ENCODE measurements around the gene HLCS. TPM values are rescaled to one million over a fixed set of nuclear protein-coding genes. Genes with fewer than 3 reads are reported as not detected.

HLCS gene
- total and polyA plus RNA-seq, 5 experiments from 2014 or later, result 6.2 to 13.4 (median 12.3) TPM

DNA sequence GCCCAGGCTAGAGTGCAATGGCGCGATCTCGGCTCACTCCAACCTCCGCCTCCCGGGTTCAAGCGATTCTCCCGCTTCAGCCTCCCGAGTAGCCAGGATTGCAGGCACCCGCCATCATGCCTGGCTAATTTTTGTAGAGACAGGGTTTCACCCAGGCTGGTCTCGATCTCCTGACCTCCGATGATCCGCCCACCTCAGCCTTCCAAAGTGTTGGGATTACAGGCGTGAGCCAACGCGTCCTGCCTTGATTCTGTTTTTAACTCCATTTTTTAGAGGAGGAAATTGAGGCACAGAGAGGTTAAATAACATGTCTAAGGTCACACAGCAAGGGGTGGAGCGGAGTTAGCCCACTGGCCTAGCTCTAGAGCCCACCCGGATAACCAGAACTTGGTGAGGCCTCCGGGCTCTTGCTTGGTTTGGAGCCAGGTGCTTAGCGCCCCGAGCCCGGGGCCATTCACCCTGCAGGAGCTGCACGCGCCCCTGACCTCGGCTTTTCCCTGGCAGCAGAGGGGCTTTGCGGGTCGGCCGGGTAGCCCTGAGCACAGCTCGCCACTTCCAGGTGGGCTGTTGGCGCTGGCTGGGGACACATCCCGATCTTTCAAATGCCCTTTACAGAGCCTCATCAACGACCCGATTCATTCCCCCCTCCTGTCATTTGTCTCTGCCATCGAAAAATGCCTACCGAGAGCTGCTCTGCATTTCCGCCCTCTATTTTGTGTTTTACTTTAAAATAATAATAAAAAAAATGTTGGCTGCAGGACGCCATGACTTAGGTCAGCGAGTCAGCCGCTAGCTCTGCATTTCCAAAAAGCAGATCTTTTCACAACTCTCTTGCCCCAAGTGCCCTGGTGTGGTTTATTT, 256.4 kb downstream of the HLCS start:
- H3K9me3 Mint-ChIP-seq, result peaks cover 0 to 3% (median 0%) of the 10 kb centered on the region in 9 donors
- H3K4me1 Mint-ChIP-seq, result peaks cover 24 to 43% (median 33%) of the 10 kb centered on the region in 4 donors
- H3K27ac Mint-ChIP-seq, result no peak overlapping the region
- peak overlapping the region; percentile 4 to 77 (median 66) for H3K4me3 Mint-ChIP-seq
- H3K27me3 Mint-ChIP-seq, result peaks cover 51 to 93% (median 71%) of the 10 kb centered on the region in 5 donors
- POLR2A ChIA-PET, result no interaction called here
- peaks cover 0 to 15% (median 0%) of the 10 kb centered on the region in 3 donors for H3K36me3 Mint-ChIP-seq
- no peak for ATAC-seq
- peak in 1 of 10 donors; percentile 3 for DNase-seq

- H3K36me3 Mint-ChIP-seq, result peaks cover 0 to 15% (median 0%) of the 10 kb centered on the region in 3 donors
- no peak for ATAC-seq
- peak in 1 of 10 donors; percentile 16 for DNase-seq
- peaks cover 45 to 97% (median 64%) of the 10 kb centered on the region in 5 donors for H3K27me3 Mint-ChIP-seq
- H3K4me1 Mint-ChIP-seq, result peaks cover 27 to 51% (median 38%) of the 10 kb centered on the region in 4 donors
- H3K4me3 Mint-ChIP-seq, result peak overlapping the region; percentile 4 to 88 (median 66)
- POLR2A ChIA-PET, result no interaction called here
- peaks cover 0 to 3% (median 0%) of the 10 kb centered on the region in 9 donors for H3K9me3 Mint-ChIP-seq
- H3K27ac Mint-ChIP-seq, result no peak overlapping the region
Observed at GRCh38 chr21:36709030-36709867, 257.2 kb downstream of the HLCS start.

DNA sequence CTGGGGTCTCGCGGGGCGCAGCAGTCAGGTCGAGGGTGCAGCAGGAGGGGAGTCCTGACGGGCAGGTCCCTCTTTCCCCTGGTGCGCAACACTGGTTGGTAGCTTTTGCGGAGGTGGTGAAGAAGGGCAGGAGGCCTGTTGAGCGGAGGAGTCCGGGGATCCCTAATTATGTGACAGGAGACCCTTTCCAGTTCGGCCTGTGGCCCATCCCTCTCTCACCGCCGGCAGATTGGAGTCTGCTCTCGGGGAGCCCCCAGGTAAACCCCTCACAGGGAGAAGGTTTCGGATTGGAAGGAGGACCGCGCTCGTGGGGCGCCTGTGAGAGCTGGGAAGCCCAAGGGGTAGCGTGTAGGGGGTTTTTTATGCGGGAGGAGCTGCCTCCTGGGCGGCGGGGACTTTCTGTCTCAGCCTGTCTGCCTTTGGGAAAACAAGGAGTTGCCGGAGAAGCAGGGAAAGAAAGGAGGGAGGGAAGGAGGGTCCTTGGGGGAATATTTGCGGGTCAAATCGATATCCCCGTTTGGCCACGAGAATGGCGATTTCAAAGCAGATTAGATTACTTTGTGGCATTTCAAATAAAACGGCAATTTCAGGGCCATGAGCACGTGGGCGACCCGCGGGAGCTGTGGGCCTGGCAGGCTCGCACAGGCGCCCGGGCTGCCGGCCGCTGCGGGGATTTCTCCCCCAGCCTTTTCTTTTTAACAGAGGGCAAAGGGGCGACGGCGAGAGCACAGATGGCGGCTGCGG, 258.0 kb downstream of the HLCS start:
- DNase-seq, result no peak
- Mint-ChIP-seq H3K36me3 (peaks cover 0 to 17% (median 0%) of the 10 kb centered on the region in 3 donors), H3K27me3 (peaks cover 43 to 97% (median 62%) of the 10 kb centered on the region in 5 donors), H3K27ac (no peak overlapping the region), H3K4me1 (peaks cover 27 to 58% (median 41%) of the 10 kb centered on the region in 4 donors), H3K9me3 (peaks cover 0 to 3% (median 0%) of the 10 kb centered on the region in 9 donors), H3K4me3 (peak overlapping the region in 9 of 10 donors; percentile 54 to 88 (median 62))
- ATAC-seq, result no peak
- POLR2A ChIA-PET, result interaction anchor here (0.6 kb wide), 1 partner anchor 249 kb away, joined by 4 read pairs; no protein-coding TSS in a partner anchor

GRCh38 chr21:36707763-36708285, 258.6 kb downstream of the HLCS start:
- Mint-ChIP-seq H3K27me3 (peaks cover 43 to 97% (median 63%) of the 10 kb centered on the region in 5 donors), H3K36me3 (peaks cover 0 to 17% (median 0%) of the 10 kb centered on the region in 3 donors), H3K4me1 (peaks cover 27 to 61% (median 42%) of the 10 kb centered on the region in 4 donors), H3K9me3 (peaks cover 0 to 3% (median 0%) of the 10 kb centered on the region in 9 donors), H3K4me3 (peak overlapping the region in 7 of 10 donors; percentile 54 to 88 (median 62)), H3K27ac (no peak overlapping the region)
- POLR2A ChIA-PET, result no interaction called here
- DNase-seq (peak in 1 of 10 donors; percentile 15), ATAC-seq (no peak)

DNA sequence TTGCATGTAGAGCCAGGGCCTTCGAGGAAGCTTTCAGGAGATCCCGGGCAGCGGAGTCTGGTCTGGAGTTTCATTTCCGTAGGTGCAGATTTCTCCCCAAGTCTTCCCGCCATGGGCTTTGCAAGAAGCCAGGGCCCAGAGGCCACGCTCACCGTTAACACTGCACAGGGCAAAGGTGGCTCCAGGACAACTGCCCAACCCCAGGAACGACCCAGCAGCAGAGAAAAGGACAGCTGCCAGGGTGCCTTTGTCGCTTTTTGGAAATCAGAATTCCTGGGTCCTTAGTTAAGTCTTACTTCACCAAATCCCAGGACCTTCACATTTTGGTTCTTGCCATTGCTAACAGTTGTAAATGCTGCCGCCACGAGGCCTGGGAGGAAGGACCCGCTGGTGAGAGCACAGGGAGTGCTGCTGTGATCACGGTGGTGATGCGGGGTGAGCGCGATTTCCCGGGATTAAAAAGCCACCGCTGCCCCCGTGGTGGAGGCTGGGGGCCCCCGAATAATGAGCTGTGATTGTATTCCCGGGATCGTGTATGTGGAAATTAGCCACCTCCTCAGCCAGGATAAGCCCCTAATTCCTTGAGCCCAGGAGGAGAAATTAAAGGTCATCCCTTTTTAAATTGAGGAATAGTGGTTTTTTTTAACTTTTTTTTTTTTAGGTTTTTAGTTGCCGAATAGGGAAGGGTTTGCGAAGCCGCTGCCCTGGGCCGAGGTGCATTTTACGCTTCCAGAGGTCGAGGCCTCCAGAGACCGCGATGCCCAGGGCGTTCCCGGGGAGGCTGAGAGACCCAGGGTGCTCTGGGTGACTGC, 259.3 kb downstream of the HLCS start:
- peak overlapping the region in 1 of 10 donors; percentile 29 for H3K27ac Mint-ChIP-seq
- peaks cover 0 to 3% (median 0%) of the 10 kb centered on the region in 9 donors for H3K9me3 Mint-ChIP-seq
- H3K4me3 Mint-ChIP-seq, result peak overlapping the region; percentile 42 to 85 (median 78)
- H3K4me1 Mint-ChIP-seq, result peaks cover 27 to 61% (median 44%) of the 10 kb centered on the region in 4 donors
- DNase-seq (peak in 1 of 10 donors; percentile 15), ATAC-seq (no peak)
- POLR2A ChIA-PET, result no interaction called here
- peaks cover 0 to 17% (median 0%) of the 10 kb centered on the region in 3 donors for H3K36me3 Mint-ChIP-seq
- peaks cover 43 to 97% (median 63%) of the 10 kb centered on the region in 5 donors for H3K27me3 Mint-ChIP-seq

DNA sequence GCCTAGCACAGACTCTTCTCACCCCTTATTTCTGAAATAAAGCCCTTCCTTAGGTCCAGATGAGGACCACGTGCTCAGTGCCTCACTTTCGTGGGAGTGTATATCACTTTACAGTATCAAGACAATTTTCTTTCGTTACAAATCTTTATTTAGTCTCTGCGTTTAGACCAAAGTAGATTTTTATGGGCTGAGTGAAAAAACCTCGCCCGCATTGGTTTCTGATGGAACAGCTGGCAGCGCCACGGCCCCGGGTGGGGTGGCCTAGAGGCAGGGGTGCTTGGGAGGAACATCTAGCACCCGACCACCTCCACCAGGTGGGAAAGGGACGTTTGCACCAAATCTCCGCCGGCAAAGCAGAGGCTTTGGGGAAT, 260.0 kb downstream of the HLCS start:
- Mint-ChIP-seq H3K36me3 (peaks cover 0 to 20% (median 0%) of the 10 kb centered on the region in 3 donors), H3K4me1 (peaks cover 29 to 65% (median 48%) of the 10 kb centered on the region in 4 donors), H3K9me3 (peaks cover 0 to 3% (median 0%) of the 10 kb centered on the region in 9 donors), H3K27me3 (peaks cover 46 to 97% (median 70%) of the 10 kb centered on the region in 5 donors), H3K27ac (peak overlapping the region in 1 of 10 donors; percentile 29), H3K4me3 (peak overlapping the region; percentile 42 to 85 (median 78))
- POLR2A ChIA-PET, result no interaction called here
- DNase-seq, result no peak
- no peak for ATAC-seq

DNA sequence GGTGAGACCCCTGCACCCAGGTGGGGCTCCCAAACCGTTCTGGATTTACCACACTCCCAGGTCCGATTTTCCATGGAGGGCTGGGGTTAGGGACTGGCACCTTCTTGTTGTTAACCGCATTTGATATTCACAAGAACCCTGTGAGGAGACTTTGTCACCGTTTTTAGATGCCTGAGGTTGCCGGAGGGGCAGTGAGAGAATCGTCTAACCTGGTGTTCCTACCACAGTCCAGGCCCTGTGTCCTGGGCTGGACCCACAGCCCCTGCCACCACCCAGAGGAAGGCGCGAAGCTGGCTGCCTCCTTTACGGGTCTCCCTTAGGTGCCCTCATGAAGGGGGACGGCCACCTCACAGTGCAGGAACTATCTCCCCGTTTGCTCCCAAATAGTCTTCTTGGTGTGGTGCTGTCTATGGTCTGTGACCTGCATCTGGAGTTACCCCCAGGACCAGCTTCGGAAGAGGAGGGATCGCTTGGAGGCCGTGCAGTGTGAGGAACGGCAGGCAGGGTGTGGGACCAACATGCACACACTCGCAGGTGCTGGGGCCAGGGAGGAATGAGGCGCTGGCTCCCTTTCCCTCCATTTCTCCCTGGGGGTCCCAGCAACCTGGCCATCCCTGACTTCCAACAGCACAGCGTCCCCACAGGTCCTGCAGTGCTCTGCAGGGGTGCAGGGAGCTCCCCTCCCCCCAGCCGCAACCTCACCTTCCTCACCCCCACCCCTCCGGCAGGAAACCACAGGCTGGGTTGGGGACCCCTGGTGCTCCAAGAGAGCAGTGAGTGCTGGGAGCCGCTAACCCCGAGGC, 260.6 kb downstream of the HLCS start:
- Mint-ChIP-seq H3K27ac (peak overlapping the region in 1 of 10 donors; percentile 29), H3K9me3 (peaks cover 0 to 3% (median 0%) of the 10 kb centered on the region in 9 donors), H3K4me1 (peaks cover 29 to 71% (median 49%) of the 10 kb centered on the region in 4 donors), H3K27me3 (peaks cover 43 to 97% (median 69%) of the 10 kb centered on the region in 5 donors), H3K4me3 (peak overlapping the region; percentile 42 to 85 (median 78)), H3K36me3 (peaks cover 0 to 20% (median 0%) of the 10 kb centered on the region in 3 donors)
- DNase-seq (no peak), ATAC-seq (peak; percentile 46 to 47)
- POLR2A ChIA-PET, result no interaction called here

DNA sequence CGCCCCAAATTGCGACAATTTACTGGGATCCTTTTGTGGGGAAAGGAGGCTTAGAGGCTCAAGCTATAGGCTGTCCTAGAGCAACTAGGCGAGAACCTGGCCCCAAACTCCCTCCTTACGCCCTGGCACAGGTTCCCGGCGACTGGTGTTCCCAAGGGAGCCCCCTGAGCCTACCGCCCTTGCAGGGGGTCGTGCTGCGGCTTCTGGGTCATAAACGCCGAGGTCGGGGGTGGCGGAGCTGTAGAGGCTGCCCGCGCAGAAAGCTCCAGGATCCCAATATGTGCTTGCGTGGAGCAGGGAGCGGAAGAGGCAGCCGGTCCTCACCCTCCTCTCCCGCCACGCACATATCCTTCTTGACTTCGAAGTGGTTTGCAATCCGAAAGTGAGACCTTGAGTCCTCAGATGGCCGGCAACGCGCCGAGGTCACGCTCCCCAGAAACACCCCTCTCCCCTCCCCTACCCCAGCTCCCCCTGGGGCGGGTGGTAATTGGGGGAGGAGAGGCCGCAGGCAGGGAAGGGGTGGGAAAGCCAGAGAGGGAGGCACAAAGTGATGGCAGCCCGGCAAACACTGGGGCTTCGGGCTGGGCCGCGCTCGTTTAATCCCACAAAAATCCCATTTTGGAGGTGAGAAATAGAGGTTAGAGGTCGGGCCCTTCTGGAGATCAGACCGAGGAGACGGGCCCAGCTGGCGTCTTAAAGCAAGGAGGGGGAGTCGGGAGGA, 261.4 kb downstream of the HLCS start:
- no peak for ATAC-seq
- H3K36me3 Mint-ChIP-seq, result peaks cover 0 to 21% (median 0%) of the 10 kb centered on the region in 3 donors
- peaks cover 0 to 3% (median 0%) of the 10 kb centered on the region in 9 donors for H3K9me3 Mint-ChIP-seq
- H3K4me3 Mint-ChIP-seq, result peak overlapping the region in 7 of 10 donors; percentile 18 to 78 (median 49)
- POLR2A ChIA-PET, result no interaction called here
- DNase-seq, result no peak
- no peak overlapping the region for H3K27ac Mint-ChIP-seq
- H3K4me1 Mint-ChIP-seq, result peaks cover 35 to 79% (median 55%) of the 10 kb centered on the region in 4 donors
- peaks cover 46 to 97% (median 77%) of the 10 kb centered on the region in 5 donors for H3K27me3 Mint-ChIP-seq

DNA sequence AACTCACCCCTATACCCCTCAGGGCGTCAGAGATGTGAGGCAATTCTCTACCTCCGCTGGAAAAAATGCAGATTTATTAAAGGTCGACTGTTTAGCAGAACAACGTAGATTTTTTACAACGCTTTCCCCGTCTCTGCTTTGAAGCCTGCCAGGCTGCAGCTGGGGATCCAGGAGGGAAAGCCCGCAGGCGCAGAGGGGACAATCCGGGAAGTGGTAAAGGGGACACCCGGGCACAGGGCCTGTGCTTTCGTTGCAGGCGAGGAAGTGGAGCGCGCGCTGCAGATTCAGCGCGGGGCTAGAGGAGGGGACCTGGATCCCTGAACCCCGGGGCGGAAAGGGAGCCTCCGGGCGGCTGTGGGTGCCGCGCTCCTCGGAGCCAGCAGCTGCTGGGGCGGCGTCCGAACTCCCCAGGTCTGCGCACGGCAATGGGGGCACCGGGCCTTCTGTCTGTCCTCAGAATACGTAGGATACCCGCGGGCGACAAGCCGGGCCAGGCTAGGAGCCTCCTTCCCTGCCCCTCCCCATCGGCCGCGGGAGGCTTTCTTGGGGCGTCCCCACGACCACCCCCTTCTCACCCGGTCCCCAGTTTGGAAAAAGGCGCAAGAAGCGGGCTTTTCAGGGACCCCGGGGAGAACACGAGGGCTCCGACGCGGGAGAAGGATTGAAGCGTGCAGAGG, 262.1 kb downstream of the HLCS start:
- H3K4me3 Mint-ChIP-seq, result peak overlapping the region in 7 of 10 donors; percentile 7 to 77 (median 30)
- POLR2A ChIA-PET, result no interaction called here
- H3K36me3 Mint-ChIP-seq, result peaks cover 0 to 18% (median 0%) of the 10 kb centered on the region in 3 donors
- no peak overlapping the region for H3K27ac Mint-ChIP-seq
- peaks cover 42 to 94% (median 73%) of the 10 kb centered on the region in 5 donors for H3K27me3 Mint-ChIP-seq
- H3K4me1 Mint-ChIP-seq, result peaks cover 36 to 79% (median 53%) of the 10 kb centered on the region in 4 donors
- H3K9me3 Mint-ChIP-seq, result peaks cover 0 to 2% (median 0%) of the 10 kb centered on the region in 9 donors
- peak in 1 of 2 donors; percentile 12 for ATAC-seq
- no peak for DNase-seq
